Panc1 (cell line): ENCODE measurements around the gene VWA8. TPM values are rescaled to one million over a fixed set of nuclear protein-coding genes. Genes with fewer than 3 reads are reported as not detected.
"Not testable (repeated sequence)": the region's sequence is repeated elsewhere in the genome, so short reads cannot be mapped to it uniquely, and the experiment has no call there.

ENCODE experiments used
- ATAC-seq: fragments of 200-7000 bp; cut with Tn5 transposase; 2 replicates; pipeline ENCODE4 v1.9.1; 2020; ENCODE audit warnings: mild to moderate bottlenecking, moderate library complexity
- BruUV-seq: library from RNA; stranded (reverse); fragments of 400-500 nt; replicated peaks from 2 replicates; lab custom pipeline; 2021; lab: Mats Ljungman, UMichigan
- CTCF ChIA-PET: fragments of 300-600 bp; sonication (Branson Sonifier 250); formaldehyde crosslinking; loops from one replicate; lab custom pipeline; 2022; ENCODE audit warnings: antibody characterized with exemption; lab: Charles Lee
- POLR2A ChIA-PET: fragments of 300-600 bp; sonication (Branson Sonifier 250); formaldehyde crosslinking; loops from one replicate; lab custom pipeline; 2022; ENCODE audit warnings: antibody characterized with exemption; lab: Charles Lee
- DNase-seq: peaks from one replicate; pipeline ENCODE4 v3.0.0-alpha.2; 2010; ENCODE audit warnings: low read depth, low spot score
- H3K27ac ChIP-seq: 2 replicates; pipeline ENCODE4 v1.5.1; 2011; ENCODE audit warnings: mild to moderate bottlenecking, low read length, inconsistent platforms
- H3K27me3 ChIP-seq: fragments of 200-500 bp; sonication (Bioruptor generic); 2 replicates; pipeline ENCODE4 v1.6.0; 2014; ENCODE audit warnings: low read length, inconsistent platforms; ENCODE audit not compliant: control insufficient read depth, insufficient read depth
- H3K36me3 ChIP-seq: fragments of 200-500 bp; sonication (Bioruptor generic); 2 replicates; pipeline ENCODE4 v1.5.1; 2014; ENCODE audit warnings: inconsistent platforms, mild to moderate bottlenecking, low read length, moderate library complexity; ENCODE audit not compliant: control insufficient read depth, insufficient read depth
- H3K4me1 ChIP-seq: 2 replicates; pipeline ENCODE4 v1.5.1; 2011; ENCODE audit warnings: inconsistent platforms, mild to moderate bottlenecking, low read length, moderate library complexity; ENCODE audit not compliant: control insufficient read depth, insufficient read depth
- H3K4me3 ChIP-seq, 2 experiments: 2 replicates each; pipeline ENCODE4 v1.5.1; 2011 to 2012; ENCODE audit warnings: low read depth in 2 of 2, low read length in 2 of 2, mild to moderate bottlenecking in 2 of 2, inconsistent platforms in 1 of 2, moderate library complexity in 1 of 2
- H3K9me3 ChIP-seq: fragments of 200-500 bp; sonication (Bioruptor generic); 2 replicates; pipeline ENCODE4 v1.5.1; 2014; ENCODE audit warnings: low read depth, mild to moderate bottlenecking, inconsistent platforms, low read length, moderate library complexity; ENCODE audit not compliant: control insufficient read depth, insufficient read depth
- CTCF ChIP-seq: fragments of 450-650 bp; IDR thresholded peaks from 2 replicates; pipeline ENCODE4 v1.5.1; 2017; ENCODE audit warnings: mild to moderate bottlenecking
- POLR2AphosphoS5 ChIP-seq: IDR thresholded peaks from 2 replicates; pipeline ENCODE4 v1.6.1; 2012; ENCODE audit warnings: mild to moderate bottlenecking, low read depth, low read length, moderate library complexity
- REST ChIP-seq, 2 experiments: IDR thresholded peaks; 2 replicates each; pipeline ENCODE4 v1.6.1; 2011 to 2012; ENCODE audit warnings: low read depth in 2 of 2, control low read depth in 1 of 2, low read length in 1 of 2, mild to moderate bottlenecking in 1 of 2, moderate library complexity in 1 of 2; ENCODE audit not compliant: insufficient read depth in 1 of 2
- SIN3A ChIP-seq: IDR thresholded peaks from 2 replicates; pipeline ENCODE4 v1.6.1; 2012; ENCODE audit warnings: low read depth, mild to moderate bottlenecking, low read length, moderate library complexity, borderline replicate concordance; ENCODE audit not compliant: insufficient read depth
- TCF7L2 ChIP-seq: IDR thresholded peaks from 2 replicates; pipeline ENCODE4 v1.6.1; 2011; ENCODE audit warnings: mild to moderate bottlenecking, low read depth, low read length, inconsistent platforms
- in situ Hi-C: cut with HindIII; loops from 2 replicates; pipeline ENCODE4 v1.10.0; 2016; ENCODE audit warnings: low sequenced_read_pairs, low pct_unique_long_range_greater_than_20kb
- intact Hi-C: fragments of 100-400 bp; cut with micrococcal nuclease; formaldehyde crosslinking; loops from one replicate; pipeline ENCODE4 v1.10.0; 2022; ENCODE audit not compliant: unreplicated experiment
- total RNA-seq: library from RNA; stranded (reverse); gene quantifications from one replicate; pipeline ENCODE4 v1.2.1, GENCODE V29; 2021; ENCODE audit not compliant: unreplicated experiment

Gene VWA8
- total RNA-seq, 1 experiment from 2014 or later = 11.2 TPM

GRCh38 chr13:41925014-41925413, 35.9 kb downstream of the VWA8 start:
- DNase-seq (no peak), ATAC-seq (no peak)
- TF ChIP-seq REST (IDR thresholded peaks at IDR 0.05; ENCODE audit: insufficient read depth in 1 of 2, low read depth in 2 of 2, low read length in 1 of 2) = no peak
- TF ChIP-seq SIN3A = no peak
- CTCF ChIA-PET = no interaction called here
- in situ Hi-C loops (no loop called here), intact Hi-C loops (no loop called here)
- POLR2A ChIA-PET = interaction anchor here (0.6 kb wide), 1 partner anchor 39 kb away, joined by 4 read pairs; no protein-coding TSS in a partner anchor
- Histone ChIP-seq H3K4me3 (no peak overlapping the region), H3K9me3 (no peaks in the 10 kb centered on the region; the same call in 1 of the 2 replicates), H3K36me3 (no peaks in the 10 kb centered on the region), H3K4me1 (no peaks in the 10 kb centered on the region), H3K27ac (no peak overlapping the region), H3K27me3 (no peaks in the 10 kb centered on the region)
- no TSS peak for BruUV-seq

GRCh38 chr13:41922894-41923293, 38.0 kb downstream of the VWA8 start:
- H3K4me1 ChIP-seq, DNase-seq, CTCF ChIA-PET, in situ Hi-C loops, H3K36me3 ChIP-seq, H3K27ac ChIP-seq, H3K9me3 ChIP-seq, H3K27me3 ChIP-seq, POLR2A ChIA-PET, BruUV-seq, ATAC-seq, intact Hi-C loops, H3K4me3 ChIP-seq: not testable (repeated sequence)

GRCh38 chr13:41919741-41920487, 41.0 kb downstream of the VWA8 start:
- TF ChIP-seq SIN3A (no peak), TCF7L2 (no peak), CTCF (no peak), REST (IDR thresholded peaks at IDR 0.05; ENCODE audit: insufficient read depth in 1 of 2, low read depth in 2 of 2, low read length in 1 of 2) (no peak), POLR2AphosphoS5 (no peak)
- no peak overlapping the region for H3K4me3 ChIP-seq
- intact Hi-C loops (no loop called here), in situ Hi-C loops (no loop called here)
- H3K27me3 ChIP-seq = no peaks in the 10 kb centered on the region
- ChIA-PET POLR2A (interaction anchor here (0.6 kb wide), 1 partner anchor 24 kb away, joined by 3 read pairs; no protein-coding TSS in a partner anchor), CTCF (no interaction called here)
- no TSS peak for BruUV-seq
- DNase-seq = no peak
- H3K4me1 ChIP-seq = peaks cover 3% of the 10 kb centered on the region; the same call in 1 of the 2 replicates
- no peak overlapping the region for H3K27ac ChIP-seq
- no peak for ATAC-seq
- H3K9me3 ChIP-seq = no peaks in the 10 kb centered on the region; the same call in 1 of the 2 replicates
- H3K36me3 ChIP-seq = no peaks in the 10 kb centered on the region; the same call in 1 of the 2 replicates
